Mesenchymal stem cell (in vitro differentiated cells and primary cell): ENCODE data around the gene CEP63.
"Not testable (repeated sequence)": the region's sequence is repeated elsewhere in the genome, so short reads cannot be mapped to it uniquely, and the experiment has no call there.

Source experiments
- DNase-seq: peaks from one replicate; pipeline ENCODE4 v3.0.0-alpha.2; 2013
- H2AFZ ChIP-seq: one replicate; pipeline ENCODE4 v1.6.1; 2013; ENCODE audit warnings: low read depth, mild to moderate bottlenecking, control low read depth, inconsistent platforms, low read length, moderate library complexity
- H2AK5ac ChIP-seq: 2 replicates; pipeline ENCODE4 v1.6.1; 2013; ENCODE audit warnings: low read length, moderate library complexity, mild to moderate bottlenecking, inconsistent platforms; ENCODE audit not compliant: severe bottlenecking
- H2BK120ac ChIP-seq: one replicate; pipeline ENCODE4 v1.6.1; 2013; ENCODE audit warnings: low read depth, mild to moderate bottlenecking, inconsistent platforms, low read length, moderate library complexity
- H2BK12ac ChIP-seq, 2 experiments: one replicate each; pipeline ENCODE4 v1.6.1; 2013; ENCODE audit warnings: inconsistent platforms in 2 of 2, low read length in 2 of 2, mild to moderate bottlenecking in 2 of 2, moderate library complexity in 2 of 2, control low read depth in 1 of 2
- H2BK15ac ChIP-seq: one replicate; pipeline ENCODE4 v1.6.1; 2013; ENCODE audit warnings: mild to moderate bottlenecking, low read depth, inconsistent platforms; ENCODE audit not compliant: poor library complexity, severe bottlenecking
- H2BK5ac ChIP-seq: 2 replicates; pipeline ENCODE4 v1.6.1; 2013; ENCODE audit warnings: low read depth, mild to moderate bottlenecking, low read length, control low read depth, inconsistent platforms; ENCODE audit not compliant: poor library complexity, severe bottlenecking
- H3K14ac ChIP-seq, 2 experiments: one replicate each; pipeline ENCODE4 v1.6.1; 2013; ENCODE audit warnings: inconsistent platforms in 2 of 2, low read length in 2 of 2, control low read depth in 1 of 2, mild to moderate bottlenecking in 1 of 2, moderate library complexity in 1 of 2
- H3K18ac ChIP-seq, 2 experiments: one replicate each; pipeline ENCODE4 v1.6.1; 2013; ENCODE audit warnings: inconsistent platforms in 2 of 2, low read length in 2 of 2, control low read depth in 1 of 2, low read depth in 1 of 2, mild to moderate bottlenecking in 1 of 2
- H3K23ac ChIP-seq, 2 experiments: one replicate each; pipeline ENCODE4 v1.6.1; 2013; ENCODE audit warnings: inconsistent platforms in 2 of 2, low read length in 2 of 2, mild to moderate bottlenecking in 2 of 2, moderate library complexity in 2 of 2, control low read depth in 1 of 2
- H3K27ac ChIP-seq: 2 replicates; pipeline ENCODE4 v1.5.1; 2013; ENCODE audit warnings: mild to moderate bottlenecking, moderate library complexity, low read length, control low read depth, inconsistent platforms; ENCODE audit not compliant: poor library complexity, severe bottlenecking
- H3K27me3 ChIP-seq, 2 experiments: 2 replicates each; pipeline versions ENCODE4 v1.6.1 to v1.7.0; 2013; ENCODE audit warnings: low read length in 2 of 2, mild to moderate bottlenecking in 2 of 2, moderate library complexity in 2 of 2, control low read depth in 1 of 2, inconsistent platforms in 1 of 2; ENCODE audit not compliant: control insufficient read depth in 1 of 2, insufficient read depth in 1 of 2
- H3K36me3 ChIP-seq, 2 experiments: 2 replicates each; pipeline versions ENCODE4 v1.6.1 to v1.7.0; 2013; ENCODE audit warnings: low read length in 2 of 2, control low read depth in 1 of 2, inconsistent platforms in 1 of 2, low read depth in 1 of 2, mild to moderate bottlenecking in 1 of 2; ENCODE audit not compliant: insufficient read depth in 2 of 2, control insufficient read depth in 1 of 2
- H3K4ac ChIP-seq, 2 experiments: one replicate each; pipeline ENCODE4 v1.6.1; 2013; ENCODE audit warnings: inconsistent platforms in 2 of 2, low read length in 2 of 2, mild to moderate bottlenecking in 2 of 2, moderate library complexity in 2 of 2, control low read depth in 1 of 2, low read depth in 1 of 2
- H3K4me1 ChIP-seq: 2 replicates; pipeline ENCODE4 v1.6.1; 2013; ENCODE audit warnings: low read depth, low read length, control low read depth; ENCODE audit not compliant: control insufficient read depth, insufficient read depth
- H3K4me2 ChIP-seq: 2 replicates; pipeline ENCODE4 v1.6.1; 2013; ENCODE audit warnings: low read length, mild to moderate bottlenecking, inconsistent platforms; ENCODE audit not compliant: poor library complexity, severe bottlenecking
- H3K4me3 ChIP-seq, 2 experiments: 2 replicates each; pipeline versions ENCODE4 v1.5.1 to v1.7.0; 2013; ENCODE audit warnings: low read length in 2 of 2, mild to moderate bottlenecking in 2 of 2, control low read depth in 1 of 2, low read depth in 1 of 2; ENCODE audit not compliant: insufficient read depth in 1 of 2
- H3K79me1 ChIP-seq: replicated peaks from 2 replicates; pipeline ENCODE4 v1.6.1; 2013; ENCODE audit warnings: mild to moderate bottlenecking, control low read depth, low read length, inconsistent platforms; ENCODE audit not compliant: poor library complexity, severe bottlenecking
- H3K9ac ChIP-seq: 2 replicates; pipeline ENCODE4 v1.7.0; 2013; ENCODE audit warnings: mild to moderate bottlenecking, low read length, moderate library complexity
- H3K9me3 ChIP-seq: 2 replicates; pipeline ENCODE4 v1.7.0; 2013; ENCODE audit warnings: mild to moderate bottlenecking, low read length; ENCODE audit not compliant: control insufficient read depth
- H4K8ac ChIP-seq: one replicate; pipeline ENCODE4 v1.6.1; 2013; ENCODE audit warnings: inconsistent platforms, mild to moderate bottlenecking, low read length, moderate library complexity
- H4K91ac ChIP-seq: one replicate; pipeline ENCODE4 v1.6.1; 2013; ENCODE audit warnings: mild to moderate bottlenecking, low read length, inconsistent platforms
- WGBS: methylation state at CpG from one replicate; pipeline ENCODE4 v1.1.7; 2013; ENCODE audit warnings: mixed read lengths; 5-methylcytosine and 5-hydroxymethylcytosine counted together

CEP63 gene

GRCh38 chr3:134568790-134569189 lies 82.9 kb downstream of the CEP63 start:
- Histone ChIP-seq H3K18ac (no peak overlapping the region), H3K27ac (no peak overlapping the region), H2BK5ac (no peak overlapping the region), H3K9ac (no peak overlapping the region), H3K4me1 (peaks cover 6% of the 10 kb centered on the region), H2AK5ac (no peak overlapping the region), H3K9me3 (no peaks in the 10 kb centered on the region), H3K36me3 (peaks cover 6 to 8% of the 10 kb centered on the region in 2 experiments), H3K4ac (no peak overlapping the region), H3K23ac (no peak overlapping the region), H3K4me2 (no peak overlapping the region), H3K14ac (no peak overlapping the region), H3K27me3 (no peaks in the 10 kb centered on the region), H3K79me1 (no peaks in the 10 kb centered on the region), H2AFZ (no peak overlapping the region), H4K8ac (no peak overlapping the region), H2BK12ac (no peak overlapping the region), H2BK120ac (no peak overlapping the region), H4K91ac (no peak overlapping the region), H3K4me3 (no peak overlapping the region), H2BK15ac (no peak overlapping the region)
- 77% methylated on average over 6 of the region's 6 CpGs for whole genome bisulfite sequencing
- DNase-seq, result no peak

GRCh38 chr3:134569899-134570298 lies 84.0 kb downstream of the CEP63 start:
- H2BK5ac ChIP-seq, H3K27ac ChIP-seq, H3K79me1 ChIP-seq, H4K91ac ChIP-seq, H2BK120ac ChIP-seq, H3K4ac ChIP-seq, H3K4me3 ChIP-seq, H2BK12ac ChIP-seq, H3K14ac ChIP-seq, H2BK15ac ChIP-seq, H2AFZ ChIP-seq, H3K9me3 ChIP-seq, H3K4me2 ChIP-seq, H3K4me1 ChIP-seq, H3K18ac ChIP-seq, H3K36me3 ChIP-seq, H3K27me3 ChIP-seq, H4K8ac ChIP-seq, H2AK5ac ChIP-seq, H3K23ac ChIP-seq, DNase-seq, H3K9ac ChIP-seq: not testable (repeated sequence)
- WGBS, result 87% methylated on average over 2 of the region's 2 CpGs

- Histone ChIP-seq H3K14ac (no peak overlapping the region), H3K9me3 (no peaks in the 10 kb centered on the region), H3K18ac (no peak overlapping the region), H3K4me3 (no peak overlapping the region), H3K9ac (no peak overlapping the region), H3K4me1 (no peaks in the 10 kb centered on the region), H3K36me3 (no peaks in the 10 kb centered on the region), H3K27ac (no peak overlapping the region), H2BK5ac (no peak overlapping the region), H3K79me1 (no peaks in the 10 kb centered on the region), H2AK5ac (no peak overlapping the region), H4K91ac (no peak overlapping the region), H3K4ac (no peak overlapping the region), H3K4me2 (no peak overlapping the region), H3K27me3 (no peaks in the 10 kb centered on the region), H3K23ac (no peak overlapping the region), H2BK15ac (no peak overlapping the region), H2BK12ac (no peak overlapping the region), H2BK120ac (no peak overlapping the region), H2AFZ (no peak overlapping the region), H4K8ac (no peak overlapping the region)
- no peak for DNase-seq
- 65% methylated on average over 6 of the region's 6 CpGs for WGBS
Observed at GRCh38 chr3:134576426-134576825, 90.6 kb downstream of the CEP63 start.

- no peak overlapping the region for H3K18ac ChIP-seq
- no peak overlapping the region for H2AFZ ChIP-seq
- H3K23ac ChIP-seq, result no peak overlapping the region
- no peak overlapping the region for H3K4me3 ChIP-seq
- no peak overlapping the region for H3K27ac ChIP-seq
- H2BK15ac ChIP-seq, result no peak overlapping the region
- no peaks in the 10 kb centered on the region for H3K4me1 ChIP-seq
- H3K9me3 ChIP-seq, result no peaks in the 10 kb centered on the region
- no peaks in the 10 kb centered on the region for H3K36me3 ChIP-seq
- no peak overlapping the region for H4K91ac ChIP-seq
- no peak overlapping the region for H3K4ac ChIP-seq
- H3K27me3 ChIP-seq, result no peaks in the 10 kb centered on the region
- WGBS, result 36% methylated on average over 2 of the region's 3 CpGs
- no peak overlapping the region for H2BK120ac ChIP-seq
- H3K9ac ChIP-seq, result no peak overlapping the region
- H3K79me1 ChIP-seq, result no peaks in the 10 kb centered on the region
- H3K4me2 ChIP-seq, result no peak overlapping the region
- H3K14ac ChIP-seq, result no peak overlapping the region
- H4K8ac ChIP-seq, result no peak overlapping the region
- H2BK12ac ChIP-seq, result no peak overlapping the region
- H2AK5ac ChIP-seq, result no peak overlapping the region
- no peak for DNase-seq
- H2BK5ac ChIP-seq, result no peak overlapping the region
Observed at GRCh38 chr3:134576831-134577230, 91.0 kb downstream of the CEP63 start.
